ENCODE data around the gene POPDC3. TPM values are rescaled to one million over a fixed set of nuclear protein-coding genes. Genes with fewer than 3 reads are reported as not detected.

POPDC3 gene
- total and polyA plus RNA-seq, 2 of the 4 experiments (the other 2 are of a cell fraction): 22.7 to 25.8 TPM

GRCh38 chr6:105161421-105161820 lies 18.4 kb downstream of the POPDC3 start:
- no peak overlapping the region for H4K5ac ChIP-seq (ENCODE audit: low read depth, low read length)
- no peak overlapping the region for H2BK15ac ChIP-seq (ENCODE audit: low read depth, low read length)

More at GRCh38 chr6:105161421-105161820, 18.4 kb downstream of the POPDC3 start:
- Histone ChIP-seq H3K36me3 (ENCODE audit: control insufficient read depth, insufficient read depth, low read length) (peaks cover 5% of the 10 kb centered on the region), H3K27ac (ENCODE audit: insufficient read depth, low read length) (no peak overlapping the region), H4K20me1 (ENCODE audit: insufficient read depth, low read length) (no peaks in the 10 kb centered on the region), H4K8ac (ENCODE audit: low read depth in 2 of 2, low read length in 2 of 2) (no peak overlapping the region), H3K18ac (ENCODE audit: low read depth, low read length) (no peak overlapping the region), H2BK120ac (ENCODE audit: low read depth, low read length) (no peak overlapping the region), H3K23ac (ENCODE audit: low read depth, low read length) (no peak overlapping the region), H3K27me3 (ENCODE audit: control insufficient read depth, insufficient read depth, low read length) (no peaks in the 10 kb centered on the region), H3K79me1 (ENCODE audit: low read depth in 1 of 2, low read length in 2 of 2) (peaks cover 0 to 17% of the 10 kb centered on the region in 2 experiments; a peak in 3 of 4 replicates), H2AK9ac (replicated peaks; ENCODE audit: low read depth, low read length, poor library complexity) (no peak overlapping the region), H3K4me1 (ENCODE audit: control insufficient read depth, insufficient read depth, low read length) (peaks cover 3% of the 10 kb centered on the region), H2BK5ac (ENCODE audit: low read depth, low read length, poor library complexity, severe bottlenecking) (no peak overlapping the region), H4K91ac (ENCODE audit: insufficient read depth, low read depth, low read length) (no peak overlapping the region), H3K56ac (ENCODE audit: extremely low read depth, insufficient read depth, low read length) (no peak overlapping the region), H3K14ac (replicated peaks; ENCODE audit: low read depth, low read length) (no peak overlapping the region), H3K4me3 (ENCODE audit: insufficient read depth, low read depth, low read length) (no peak overlapping the region), H3K4ac (ENCODE audit: low read depth, low read length) (no peak overlapping the region), H3K9ac (ENCODE audit: low read depth, low read length) (no peak overlapping the region), H2AK5ac (ENCODE audit: low read depth, low read length) (no peak overlapping the region), H2AFZ (replicated peaks; ENCODE audit: low read length, poor library complexity) (no peak overlapping the region), H3K4me2 (ENCODE audit: low read depth, low read length) (no peak overlapping the region), H2BK20ac (ENCODE audit: low read depth, low read length) (no peak overlapping the region), H3K9me3 (ENCODE audit: control insufficient read depth, insufficient read depth, low read length) (no peaks in the 10 kb centered on the region), H3K9me1 (ENCODE audit: insufficient read depth, low read length) (peaks cover 2% of the 10 kb centered on the region; the same call in 1 of the 2 replicates)
- dilution Hi-C loops (cut with HindIII; ENCODE audit: low sequenced_read_pairs, unreplicated experiment): no loop called here
- ChIA-PET CTCF (no interaction called here), POLR2A (ENCODE audit: unreplicated experiment) (no interaction called here)
- DNase-seq (no peak), ATAC-seq (ENCODE audit: low read depth) (no peak)
- 80% methylated on average over 1 of the region's 4 CpGs; no CpG with 5 or more reads in 1 of the 2 experiments for WGBS, 2 experiments (ENCODE audit: extremely low coverage in 2 of 2, insufficient read length in 1 of 2)
- in situ Hi-C loops (cut with MboI; ENCODE audit: low sequenced_read_pairs): no loop called here
- no peak for TF ChIP-seq NFE2L2 (IDR thresholded peaks at IDR 0.05; ENCODE audit: low read depth, low read length)
- TF ChIP-seq RAD21 (IDR thresholded peaks at IDR 0.05; ENCODE audit: low read length): no peak
- no peak for TF ChIP-seq FOS (IDR thresholded peaks at IDR 0.05; ENCODE audit: low read depth, low read length)
- no peak for TF ChIP-seq MXI1 (IDR thresholded peaks at IDR 0.05; ENCODE audit: borderline replicate concordance, low read depth, low read length)
- no peak for TF ChIP-seq POLR2A (IDR thresholded peaks at IDR 0.05; ENCODE audit: low read depth, low read length)
- no peak for TF ChIP-seq MAFK (IDR thresholded peaks at IDR 0.05; ENCODE audit: low read depth, low read length)
- no peak for TF ChIP-seq BHLHE40 (IDR thresholded peaks at IDR 0.05; ENCODE audit: low read depth, low read length)
- TF ChIP-seq SMC3 (IDR thresholded peaks at IDR 0.05; ENCODE audit: low read depth, low read length): no peak
- TF ChIP-seq RFX5 (IDR thresholded peaks at IDR 0.05; ENCODE audit: low read depth, low read length): no peak
- TF ChIP-seq USF2 (IDR thresholded peaks at IDR 0.05; ENCODE audit: low read depth, low read length): no peak
- no peak for TF ChIP-seq CEBPB (IDR thresholded peaks at IDR 0.05; ENCODE audit: low read depth, low read length)
- TF ChIP-seq ELK1 (IDR thresholded peaks at IDR 0.05; ENCODE audit: borderline replicate concordance, low read depth, low read length): no peak
- no peak for TF ChIP-seq CTCF (conservative IDR thresholded peaks at IDR 0.05; ENCODE audit: low read depth, low read length)
- no peak for TF ChIP-seq MAZ (IDR thresholded peaks at IDR 0.05; ENCODE audit: borderline replicate concordance, low read depth, low read length)
- TF ChIP-seq CHD1 (IDR thresholded peaks at IDR 0.05; ENCODE audit: low read depth, low read length): no peak
- no peak for TF ChIP-seq RCOR1 (IDR thresholded peaks at IDR 0.05; ENCODE audit: insufficient replicate concordance, low read length)
- no TSS peak for BruUV-seq (replicated peaks)
- intact Hi-C loops (cut with micrococcal nuclease): no loop called here

All from IMR-90 (cell line).